Neuronal stem cell (in vitro differentiated cells): ENCODE measurements around the gene SPRYD3.
A peak's percentile ranks its signal among the peaks of the same experiment; 100 is the strongest.
"Not testable (repeated sequence)": the region's sequence is repeated elsewhere in the genome, so short reads cannot be mapped to it uniquely, and the experiment has no call there.

ENCODE experiments used
- DNase-seq: peaks from one replicate; pipeline ENCODE4 v3.0.0-alpha.2; 2013; ENCODE audit warnings: low spot score
- H2AFZ ChIP-seq: one replicate; pipeline ENCODE4 v1.6.1; 2013; ENCODE audit warnings: mild to moderate bottlenecking, low read length, inconsistent platforms
- H2AK5ac ChIP-seq: 2 replicates; pipeline ENCODE4 v1.6.1; 2013; ENCODE audit warnings: low read depth, mild to moderate bottlenecking, inconsistent platforms, low read length, moderate library complexity, mixed read lengths
- H2BK120ac ChIP-seq: 2 replicates; pipeline ENCODE4 v1.6.1; 2013; ENCODE audit warnings: low read depth, mild to moderate bottlenecking, inconsistent platforms, low read length, moderate library complexity, mixed read lengths
- H2BK12ac ChIP-seq: one replicate; pipeline ENCODE4 v1.6.1; 2013; ENCODE audit warnings: low read length, inconsistent platforms
- H2BK15ac ChIP-seq: 2 replicates; pipeline ENCODE4 v1.6.1; 2013; ENCODE audit warnings: mild to moderate bottlenecking, low read length, inconsistent platforms, mixed read lengths
- H2BK5ac ChIP-seq: one replicate; pipeline ENCODE4 v1.6.1; 2013; ENCODE audit warnings: inconsistent platforms, mild to moderate bottlenecking, low read length, moderate library complexity
- H3K14ac ChIP-seq: one replicate; pipeline ENCODE4 v1.6.1; 2013; ENCODE audit warnings: low read length, inconsistent platforms
- H3K18ac ChIP-seq: 2 replicates; pipeline ENCODE4 v1.6.1; 2013; ENCODE audit warnings: low read length, inconsistent platforms
- H3K23ac ChIP-seq: 2 replicates; pipeline ENCODE4 v1.6.1; 2013; ENCODE audit warnings: low read depth, mild to moderate bottlenecking, mixed read lengths, low read length, inconsistent platforms; ENCODE audit not compliant: poor library complexity
- H3K27ac ChIP-seq: replicated peaks from 3 replicates; pipeline ENCODE4 v1.5.1; 2013; ENCODE audit warnings: low read length, inconsistent platforms
- H3K27me3 ChIP-seq, 3 experiments: 2 replicates each; pipeline ENCODE4 v1.6.1; 2013; ENCODE audit warnings: low read length in 3 of 3, mild to moderate bottlenecking in 2 of 3, inconsistent platforms in 1 of 3, low read depth in 1 of 3, mixed read lengths in 1 of 3, moderate library complexity in 1 of 3; ENCODE audit not compliant: control insufficient read depth in 3 of 3, insufficient read depth in 3 of 3
- H3K36me3 ChIP-seq, 2 donors: replicated peaks in 1 of 2; 2 replicates each; pipeline ENCODE4 v1.6.1; 2013; ENCODE audit warnings: low read length in 2 of 2; ENCODE audit not compliant: control insufficient read depth in 2 of 2, insufficient read depth in 2 of 2
- H3K4ac ChIP-seq: 2 replicates; pipeline ENCODE4 v1.6.1; 2013; ENCODE audit warnings: inconsistent platforms, mild to moderate bottlenecking, low read length, moderate library complexity
- H3K4me1 ChIP-seq, 2 donors: 1 replicate in 1 of 2; 2 replicates in 1 of 2; pipeline ENCODE4 v1.6.1; 2013; ENCODE audit warnings: low read length in 2 of 2, low read depth in 1 of 2; ENCODE audit not compliant: control insufficient read depth in 2 of 2, insufficient read depth in 1 of 2
- H3K4me2 ChIP-seq: one replicate; pipeline ENCODE4 v1.6.1; 2013; ENCODE audit warnings: mild to moderate bottlenecking, low read length, inconsistent platforms; ENCODE audit not compliant: insufficient read depth, poor library complexity, severe bottlenecking
- H3K4me3 ChIP-seq, 2 donors: 2 replicates each; pipeline ENCODE4 v1.5.1; 2013; ENCODE audit warnings: low read length in 2 of 2, mild to moderate bottlenecking in 2 of 2, inconsistent platforms in 1 of 2, moderate library complexity in 1 of 2
- H3K79me1 ChIP-seq: one replicate; pipeline ENCODE4 v1.6.1; 2013; ENCODE audit warnings: low read depth, mild to moderate bottlenecking, inconsistent platforms, low read length, moderate library complexity
- H3K9ac ChIP-seq: one replicate; pipeline ENCODE4 v1.6.1; 2013; ENCODE audit warnings: mild to moderate bottlenecking, low read depth, low read length, inconsistent platforms; ENCODE audit not compliant: poor library complexity
- H3K9me3 ChIP-seq, 2 donors: replicated peaks in 1 of 2; 2 replicates each; pipeline versions ENCODE3 to v1.6.1; 2013; ENCODE audit warnings: low read length in 2 of 2, mild to moderate bottlenecking in 2 of 2, inconsistent platforms in 1 of 2, low read depth in 1 of 2, mixed read lengths in 1 of 2, moderate library complexity in 1 of 2; ENCODE audit not compliant: control insufficient read depth in 2 of 2, insufficient read depth in 1 of 2
- H4K8ac ChIP-seq: one replicate; pipeline ENCODE4 v1.6.1; 2013; ENCODE audit warnings: low read depth, mild to moderate bottlenecking, inconsistent platforms, low read length, moderate library complexity
- H4K91ac ChIP-seq: one replicate; pipeline ENCODE4 v1.6.1; 2013; ENCODE audit warnings: low read length, low read depth, mild to moderate bottlenecking, inconsistent platforms; ENCODE audit not compliant: poor library complexity
- WGBS, 2 donors: extraction: QIAGEN DNeasy Blood & Tissue Kit; methylation state at CpG; one replicate each; pipeline ENCODE4 v1.1.7; 2013; ENCODE audit warnings: missing lambda C conversion rate in 2 of 2, mixed read lengths in 1 of 2; ENCODE audit not compliant: insufficient read length in 2 of 2, insufficient replicate concordance in 1 of 2; ENCODE audit errors: extremely low coverage in 2 of 2; 5-methylcytosine and 5-hydroxymethylcytosine counted together

Gene SPRYD3

GRCh38 chr12:53097207-53097563, 18.0 kb upstream of the SPRYD3 start:
- no peak overlapping the region for H2BK120ac ChIP-seq
- no peaks in the 10 kb centered on the region for H3K36me3 ChIP-seq
- no peak overlapping the region for H2BK12ac ChIP-seq
- H3K4me1 ChIP-seq, result peaks cover 8 to 17% of the 10 kb centered on the region in 2 donors
- no peak overlapping the region for H4K8ac ChIP-seq
- H2BK5ac ChIP-seq, result no peak overlapping the region
- H3K27ac ChIP-seq, result no peak overlapping the region
- H3K79me1 ChIP-seq, result no peaks in the 10 kb centered on the region
- no CpG with 5 or more reads among the region's 9 CpGs for WGBS, 2 donors
- H3K23ac ChIP-seq, result no peak overlapping the region
- peaks cover 4 to 77% (median 31%) of the 10 kb centered on the region in 3 experiments for H3K27me3 ChIP-seq
- no peak overlapping the region for H2BK15ac ChIP-seq
- no peak overlapping the region for H3K4ac ChIP-seq
- no peak for DNase-seq
- no peak overlapping the region for H4K91ac ChIP-seq
- peak overlapping the region; percentile 3 for H3K18ac ChIP-seq
- no peak overlapping the region for H3K14ac ChIP-seq
- H2AK5ac ChIP-seq, result no peak overlapping the region
- H2AFZ ChIP-seq, result peak overlapping the region; percentile 91
- H3K9me3 ChIP-seq, result no peaks in the 10 kb centered on the region
- peak overlapping the region in 1 of 2 donors; percentile 65 for H3K4me3 ChIP-seq
- peak overlapping the region; percentile 99 for H3K4me2 ChIP-seq
- no peak overlapping the region for H3K9ac ChIP-seq

DNA sequence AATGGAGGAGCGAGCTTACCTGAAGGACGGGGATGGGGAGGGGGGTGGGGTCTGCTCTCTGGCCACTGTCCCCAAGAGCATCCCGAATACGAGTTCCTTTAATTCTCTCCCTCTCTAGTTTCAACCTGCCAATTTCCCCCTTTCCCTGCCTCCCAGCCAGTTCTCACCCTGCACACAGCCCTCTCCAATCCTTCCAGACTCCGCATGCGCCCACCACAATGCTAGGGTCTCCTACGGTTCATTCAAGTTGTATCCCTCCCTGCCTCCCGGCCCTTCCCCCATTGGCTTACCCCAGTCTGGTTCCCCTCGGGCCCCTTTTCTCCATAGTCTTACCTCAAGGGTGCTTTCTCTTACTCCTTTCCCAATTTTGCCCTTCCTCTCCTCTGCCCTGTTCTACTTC, 17.6 kb upstream of the SPRYD3 start:
- WGBS, 2 donors, result no CpG with 5 or more reads among the region's 9 CpGs
- no peak overlapping the region for H2BK120ac ChIP-seq
- no peak overlapping the region for H3K27ac ChIP-seq
- H2AFZ ChIP-seq, result peak overlapping the region; percentile 91
- no peaks in the 10 kb centered on the region for H3K36me3 ChIP-seq
- peaks cover 7 to 17% of the 10 kb centered on the region in 2 donors for H3K4me1 ChIP-seq
- no peak overlapping the region for H2BK5ac ChIP-seq
- H3K14ac ChIP-seq, result no peak overlapping the region
- H3K23ac ChIP-seq, result no peak overlapping the region
- H3K18ac ChIP-seq, result peak overlapping the region; percentile 15
- no peaks in the 10 kb centered on the region for H3K9me3 ChIP-seq
- H3K4me3 ChIP-seq, result peak overlapping the region in 1 of 2 donors; percentile 65
- H3K9ac ChIP-seq, result no peak overlapping the region
- no peaks in the 10 kb centered on the region for H3K79me1 ChIP-seq
- no peak overlapping the region for H4K8ac ChIP-seq
- no peak overlapping the region for H2AK5ac ChIP-seq
- H3K4ac ChIP-seq, result no peak overlapping the region
- H3K4me2 ChIP-seq, result peak overlapping the region; percentile 99
- DNase-seq, result no peak
- H2BK15ac ChIP-seq, result no peak overlapping the region
- no peak overlapping the region for H4K91ac ChIP-seq
- H2BK12ac ChIP-seq, result no peak overlapping the region
- peaks cover 4 to 78% (median 31%) of the 10 kb centered on the region in 3 experiments for H3K27me3 ChIP-seq

- Histone ChIP-seq H3K4me2 (peak overlapping the region; percentile 99), H3K4me1 (peaks cover 7 to 17% of the 10 kb centered on the region in 2 donors), H3K27ac (no peak overlapping the region), H3K79me1 (no peaks in the 10 kb centered on the region), H2BK5ac (no peak overlapping the region), H3K18ac (peak overlapping the region; percentile 40), H2BK120ac (no peak overlapping the region), H2BK15ac (peak overlapping the region; percentile 14), H3K14ac (no peak overlapping the region), H2AFZ (peak overlapping the region; percentile 28), H2AK5ac (peak overlapping the region; percentile 34), H3K27me3 (peaks cover 4 to 83% (median 31%) of the 10 kb centered on the region in 3 experiments), H4K8ac (no peak overlapping the region), H3K9ac (no peak overlapping the region), H3K9me3 (no peaks in the 10 kb centered on the region), H4K91ac (no peak overlapping the region), H3K4me3 (no peak overlapping the region), H3K4ac (no peak overlapping the region), H3K23ac (no peak overlapping the region), H2BK12ac (no peak overlapping the region), H3K36me3 (no peaks in the 10 kb centered on the region)
- no CpG with 5 or more reads among the region's 11 CpGs for WGBS, 2 donors
- DNase-seq, result no peak
Observed at GRCh38 chr12:53096089-53096741, 17.0 kb upstream of the SPRYD3 start.

GRCh38 chr12:53095596-53095895, 16.4 kb upstream of the SPRYD3 start:
- not testable (repeated sequence) for H3K36me3 ChIP-seq

More at GRCh38 chr12:53095596-53095895, 16.4 kb upstream of the SPRYD3 start:
- not testable (repeated sequence) for DNase-seq, H4K91ac ChIP-seq, H2BK120ac ChIP-seq, H3K4ac ChIP-seq, H3K9ac ChIP-seq, H2BK12ac ChIP-seq, H3K4me2 ChIP-seq, H3K4me3 ChIP-seq, H3K14ac ChIP-seq, H3K23ac ChIP-seq, H2BK15ac ChIP-seq, H3K27ac ChIP-seq, H2BK5ac ChIP-seq, H3K18ac ChIP-seq, H4K8ac ChIP-seq, H2AFZ ChIP-seq, H2AK5ac ChIP-seq, H3K79me1 ChIP-seq, H3K9me3 ChIP-seq
- Histone ChIP-seq H3K27me3 (peaks cover 4 to 82% (median 31%) of the 10 kb centered on the region in 3 experiments), H3K4me1 (peaks cover 7 to 17% of the 10 kb centered on the region in 2 donors)
- no CpG with 5 or more reads among the region's 3 CpGs for WGBS, 2 donors
